PC-9 (cell line): ENCODE data around the gene CYP3A4. TPM values are rescaled to one million over a fixed set of nuclear protein-coding genes. Genes with fewer than 3 reads are reported as not detected.

Experiments used
- BruUV-seq: library from RNA; stranded (reverse); fragments of 400-500 nt; replicated peaks from 2 replicates; lab custom pipeline; 2021; lab: Mats Ljungman, UMichigan
- CTCF ChIA-PET: fragments of 300-600 bp; sonication (Branson Sonifier 250); formaldehyde crosslinking; loops from one replicate; lab custom pipeline; 2022; ENCODE audit warnings: antibody characterized with exemption; lab: Charles Lee
- POLR2A ChIA-PET: fragments of 300-600 bp; sonication (Branson Sonifier 250); formaldehyde crosslinking; loops from one replicate; lab custom pipeline; 2022; ENCODE audit warnings: antibody characterized with exemption; ENCODE audit not compliant: unreplicated experiment; lab: Charles Lee
- DNase-seq, 2 experiments: peaks; one replicate each; pipeline versions ENCODE4 v3.0.0 to v3.0.0-alpha.2; 2015 to 2022; ENCODE audit warnings: mixed read lengths in 1 of 2
- H2AFZ ChIP-seq: fragments of 200-600 bp; sonication (generic); 2 replicates; pipeline ENCODE4 v1.8.1; 2017; ENCODE audit warnings: antibody characterized with exemption
- H3F3A ChIP-seq: fragments of 200-600 bp; sonication (generic); 2 replicates; pipeline ENCODE4 v1.8.1; 2017; ENCODE audit warnings: antibody characterized with exemption, mild to moderate bottlenecking, low read depth; ENCODE audit not compliant: insufficient read depth
- H3K27ac ChIP-seq: fragments of 200-600 bp; sonication (generic); 2 replicates; pipeline ENCODE4 v1.6.1; 2016; ENCODE audit warnings: mixed run types
- H3K27me3 ChIP-seq: fragments of 200-600 bp; sonication (generic); 2 replicates; pipeline ENCODE4 v1.6.1; 2016; ENCODE audit warnings: low read depth, mixed run types; ENCODE audit not compliant: insufficient read depth
- H3K36me3 ChIP-seq: fragments of 200-600 bp; sonication (generic); 2 replicates; pipeline ENCODE4 v1.6.1; 2016; ENCODE audit warnings: low read depth, mixed run types
- H3K4me1 ChIP-seq: fragments of 200-600 bp; sonication (generic); replicated peaks from 2 replicates; pipeline ENCODE4 v1.6.1; 2016; ENCODE audit warnings: mixed run types; ENCODE audit not compliant: insufficient read depth
- H3K4me2 ChIP-seq: fragments of 200-600 bp; sonication (generic); 2 replicates; pipeline ENCODE4 v1.6.1; 2017; ENCODE audit warnings: mixed run types
- H3K4me3 ChIP-seq: fragments of 200-600 bp; sonication (generic); 2 replicates; pipeline ENCODE4 v1.6.1; 2016; ENCODE audit warnings: mixed run types
- H3K79me2 ChIP-seq: fragments of 200-600 bp; sonication (generic); 2 replicates; pipeline ENCODE4 v1.6.1; 2017; ENCODE audit warnings: low read depth, mixed run types
- H3K9me2 ChIP-seq: fragments of 200-600 bp; sonication (generic); 2 replicates; pipeline ENCODE4 v1.8.1; 2017; ENCODE audit warnings: mild to moderate bottlenecking; ENCODE audit not compliant: insufficient read depth
- H3K9me3 ChIP-seq: fragments of 200-600 bp; sonication (generic); 2 replicates; pipeline ENCODE4 v1.8.1; 2016; ENCODE audit warnings: low read depth; ENCODE audit not compliant: insufficient read depth
- H4K20me1 ChIP-seq: fragments of 200-600 bp; sonication (generic); 2 replicates; pipeline ENCODE4 v1.8.1; 2017; ENCODE audit not compliant: insufficient read depth
- EZH2 ChIP-seq: fragments of 200-600 bp; sonication (generic); IDR thresholded peaks from 2 replicates; pipeline ENCODE4 v1.8.0; 2017; ENCODE audit warnings: antibody characterized with exemption, low read depth
- intact Hi-C: fragments of 100-400 bp; cut with micrococcal nuclease; formaldehyde crosslinking; loops from one replicate; pipeline ENCODE4 v1.10.0; 2022; ENCODE audit not compliant: unreplicated experiment
- total RNA-seq: library from RNA; stranded (reverse); gene quantifications from 2 replicates; pipeline ENCODE4 v1.2.3, GENCODE V29; 2021
- TF ChIP-seq, protein P1 (sequence below): fragments of 200-600 bp; sonication (generic); conservative IDR thresholded peaks from 2 replicates; pipeline ENCODE4 v1.6.1; 2017; ENCODE audit warnings: mixed run types, antibody characterized with exemption, mild to moderate bottlenecking, moderate library complexity

CYP3A4 gene
- total RNA-seq, 1 experiment from 2014 or later = not detected

DNA sequence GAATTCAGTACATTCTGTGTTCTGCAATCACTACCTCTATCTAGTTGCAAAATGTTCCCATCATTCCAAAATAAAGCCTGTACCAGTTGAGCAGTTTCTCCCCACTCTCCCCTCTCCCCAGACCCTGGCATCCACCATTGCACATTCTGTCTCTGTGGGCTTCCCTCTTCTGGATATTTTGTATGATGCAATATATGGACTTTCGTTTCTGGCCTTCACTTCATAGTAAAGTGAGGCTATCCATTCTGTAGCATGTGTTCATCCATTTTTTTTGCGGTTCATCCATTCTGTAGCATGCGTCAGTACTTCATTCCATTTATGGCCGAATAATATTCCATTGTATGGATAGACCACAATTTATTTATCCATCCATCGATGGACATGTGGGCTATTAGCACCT is 9.5 kb upstream of the CYP3A4 start:
- ChIA-PET POLR2A (interaction anchor here (0.6 kb wide), 1 partner anchor 289 kb away, joined by 12 read pairs; no protein-coding TSS in a partner anchor), CTCF (no interaction called here)
- Histone ChIP-seq H3K79me2 (no peaks in the 10 kb centered on the region), H3K9me3 (no peaks in the 10 kb centered on the region), H2AFZ (no peak overlapping the region), H3K27ac (no peak overlapping the region), H3K9me2 (no peaks in the 10 kb centered on the region), H3F3A (no peaks in the 10 kb centered on the region), H3K4me3 (no peak overlapping the region), H3K4me2 (no peak overlapping the region), H3K27me3 (no peaks in the 10 kb centered on the region), H4K20me1 (no peaks in the 10 kb centered on the region), H3K36me3 (no peaks in the 10 kb centered on the region), H3K4me1 (no peaks in the 10 kb centered on the region)
- TF ChIP-seq, protein P1, sequence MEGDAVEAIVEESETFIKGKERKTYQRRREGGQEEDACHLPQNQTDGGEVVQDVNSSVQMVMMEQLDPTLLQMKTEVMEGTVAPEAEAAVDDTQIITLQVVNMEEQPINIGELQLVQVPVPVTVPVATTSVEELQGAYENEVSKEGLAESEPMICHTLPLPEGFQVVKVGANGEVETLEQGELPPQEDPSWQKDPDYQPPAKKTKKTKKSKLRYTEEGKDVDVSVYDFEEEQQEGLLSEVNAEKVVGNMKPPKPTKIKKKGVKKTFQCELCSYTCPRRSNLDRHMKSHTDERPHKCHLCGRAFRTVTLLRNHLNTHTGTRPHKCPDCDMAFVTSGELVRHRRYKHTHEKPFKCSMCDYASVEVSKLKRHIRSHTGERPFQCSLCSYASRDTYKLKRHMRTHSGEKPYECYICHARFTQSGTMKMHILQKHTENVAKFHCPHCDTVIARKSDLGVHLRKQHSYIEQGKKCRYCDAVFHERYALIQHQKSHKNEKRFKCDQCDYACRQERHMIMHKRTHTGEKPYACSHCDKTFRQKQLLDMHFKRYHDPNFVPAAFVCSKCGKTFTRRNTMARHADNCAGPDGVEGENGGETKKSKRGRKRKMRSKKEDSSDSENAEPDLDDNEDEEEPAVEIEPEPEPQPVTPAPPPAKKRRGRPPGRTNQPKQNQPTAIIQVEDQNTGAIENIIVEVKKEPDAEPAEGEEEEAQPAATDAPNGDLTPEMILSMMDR = no peak
- TF ChIP-seq EZH2 = no peak
- BruUV-seq = no TSS peak
- no peak for DNase-seq
- intact Hi-C loops = no loop called here

- Histone ChIP-seq H3K4me2 (no peak overlapping the region), H3K27me3 (no peaks in the 10 kb centered on the region), H3K9me2 (no peaks in the 10 kb centered on the region), H3K4me3 (no peak overlapping the region), H3K4me1 (no peaks in the 10 kb centered on the region), H3K36me3 (no peaks in the 10 kb centered on the region), H2AFZ (no peak overlapping the region), H3F3A (no peaks in the 10 kb centered on the region), H4K20me1 (no peaks in the 10 kb centered on the region), H3K27ac (no peak overlapping the region), H3K9me3 (no peaks in the 10 kb centered on the region), H3K79me2 (no peaks in the 10 kb centered on the region)
- BruUV-seq = no TSS peak
- ChIA-PET POLR2A (interaction anchor here (0.6 kb wide), 1 partner anchor 290 kb away, joined by 12 read pairs; no protein-coding TSS in a partner anchor), CTCF (no interaction called here)
- TF ChIP-seq EZH2 = no peak
- TF ChIP-seq, protein P1 = no peak
- DNase-seq = no peak
- intact Hi-C loops = no loop called here
These were observed 9.0 kb upstream of the CYP3A4 start for GRCh38 chr7:99792967-99793366.

DNA sequence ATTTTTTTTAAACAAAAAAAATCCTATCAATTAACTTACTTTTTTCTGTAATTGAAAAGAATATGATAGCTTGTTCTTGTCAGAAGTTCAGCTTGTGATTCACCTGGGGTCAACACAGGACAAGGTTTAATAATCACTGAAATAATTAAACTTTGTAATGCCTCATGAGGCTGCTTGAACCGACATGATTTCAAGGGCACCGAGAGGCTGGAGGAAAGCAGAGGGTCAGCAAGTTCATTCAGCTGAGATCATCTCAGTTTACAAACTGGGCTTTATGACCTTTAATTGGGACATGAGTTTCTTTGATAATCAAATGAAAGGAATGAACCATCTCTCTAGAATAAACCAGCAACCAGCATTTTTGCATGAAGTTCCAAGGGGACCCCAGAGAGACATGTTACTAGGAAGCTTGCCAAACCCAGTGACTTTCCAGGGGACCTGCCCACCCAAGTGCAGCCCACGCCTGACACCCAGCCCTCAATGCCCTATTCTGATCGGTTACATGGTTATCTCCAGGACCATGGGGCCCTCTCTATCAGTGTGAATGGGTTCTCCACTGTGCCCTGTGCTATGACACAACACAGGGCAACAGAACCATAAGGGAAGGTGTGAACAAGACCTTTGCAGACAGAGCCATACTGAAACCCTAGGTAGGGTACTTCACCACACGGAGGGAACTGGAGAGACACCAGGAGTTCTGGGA is 7.8 kb upstream of the CYP3A4 start:
- ChIA-PET POLR2A (no interaction called here), CTCF (no interaction called here)
- H3K9me2 ChIP-seq = no peaks in the 10 kb centered on the region
- no peaks in the 10 kb centered on the region for H3K9me3 ChIP-seq
- H2AFZ ChIP-seq = no peak overlapping the region
- no peak overlapping the region for H3K27ac ChIP-seq
- H3K4me1 ChIP-seq = no peaks in the 10 kb centered on the region
- no peak overlapping the region for H3K4me3 ChIP-seq
- no TSS peak for BruUV-seq
- no peaks in the 10 kb centered on the region for H3F3A ChIP-seq
- intact Hi-C loops = no loop called here
- no peaks in the 10 kb centered on the region for H3K36me3 ChIP-seq
- H4K20me1 ChIP-seq = no peaks in the 10 kb centered on the region
- no peak overlapping the region for H3K4me2 ChIP-seq
- TF ChIP-seq, protein P1 = no peak
- TF ChIP-seq EZH2 = no peak
- no peaks in the 10 kb centered on the region for H3K27me3 ChIP-seq
- H3K79me2 ChIP-seq = no peaks in the 10 kb centered on the region
- DNase-seq = no peak
